Measurements from ENCODE around the gene ZBTB17. TPM values are rescaled to one million over a fixed set of nuclear protein-coding genes. Genes with fewer than 3 reads are reported as not detected.

The ZBTB17 gene
- total and polyA plus RNA-seq, 2 of the 8 experiments (the other 6 are each of a cell fraction or from before 2014, with no cell fraction given): 24.7 to 36.2 TPM

DNA sequence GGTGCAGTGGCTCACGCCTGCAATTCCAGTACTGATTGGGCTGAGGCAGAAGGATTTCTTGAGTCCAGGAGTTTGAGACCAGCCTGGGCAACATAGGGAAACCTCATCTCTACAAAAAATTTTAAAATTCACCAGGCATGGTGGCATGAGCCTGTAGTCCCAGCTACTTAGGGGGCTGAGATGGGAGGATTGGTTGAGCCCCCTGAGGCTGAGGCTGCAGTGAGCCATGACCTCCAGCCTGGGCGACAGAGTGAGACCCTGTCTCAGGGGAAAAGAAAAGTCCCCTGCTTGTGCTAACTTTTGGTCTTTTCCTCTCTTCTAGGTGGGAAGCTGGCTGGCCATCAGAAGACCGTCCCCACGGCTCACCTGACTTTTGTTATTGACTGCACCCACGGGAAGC lies 29.7 kb upstream of the ZBTB17 start:
- CTCF ChIA-PET (ENCODE audit: partially characterized antibody): interaction anchor here (1.0 to 8.9 kb wide), 6 partner anchors 10 to 167 kb away, joined by 3 to 74 read pairs (median 9); partner anchors contain the start of genes CLCNKA and HSPB7
- FAIRE-seq (no peak), DNase-seq (ENCODE audit: low read depth in 1 of 2, low spot score in 2 of 2) (no peak)
- TF ChIP-seq MAX (IDR thresholded peaks at IDR 0.05) (no peak), RAD21 (IDR thresholded peaks at IDR 0.05 in 1 of 2, conservative IDR thresholded peaks at IDR 0.05 in 1 of 2; ENCODE audit: low read depth in 2 of 2, low read length in 2 of 2) (no peak), RXRA (IDR thresholded peaks at IDR 0.05; ENCODE audit: insufficient read depth, low read depth, low read length) (no peak), USF2 (IDR thresholded peaks at IDR 0.05; ENCODE audit: low read length) (no peak), SUZ12 (IDR thresholded peaks at IDR 0.05; ENCODE audit: low read length) (no peak), CTCF (IDR thresholded peaks at IDR 0.05; ENCODE audit: control extremely low read depth in 1 of 3, insufficient read depth in 1 of 3, low read depth in 1 of 3, low read length in 3 of 3) (no peak), MAFK (IDR thresholded peaks at IDR 0.05; ENCODE audit: low read depth, low read length) (no peak), SIX5 (IDR thresholded peaks at IDR 0.05; ENCODE audit: low read depth, low read length) (no peak), POLR2A (IDR thresholded peaks at IDR 0.05; ENCODE audit: control extremely low read depth in 1 of 2, low read depth in 2 of 2, low read length in 2 of 2) (no peak), SIRT6 (IDR thresholded peaks at IDR 0.05; ENCODE audit: low read length) (no peak)

More for the DNA sequence above, 29.7 kb upstream of the ZBTB17 start:
- Histone ChIP-seq H2BK20ac (ENCODE audit: low read length) (no peak overlapping the region), H3K18ac (ENCODE audit: extremely low read depth, low read length) (no peak overlapping the region), H2AK5ac (ENCODE audit: low read depth, low read length) (no peak overlapping the region), H3K36me3 (ENCODE audit: control insufficient read depth in 2 of 4, insufficient read depth in 4 of 4, low read length in 3 of 4) (no peaks in the 10 kb centered on the region), H4K8ac (ENCODE audit: extremely low read depth, insufficient read depth, low read length) (no peak overlapping the region), H4K91ac (replicated peaks; ENCODE audit: insufficient read length, low read length) (no peak overlapping the region), H3K4me3 (ENCODE audit: extremely low read depth in 1 of 4, insufficient read depth in 2 of 4, low read depth in 3 of 4, low read length in 4 of 4) (no peak overlapping the region), H4K20me1 (replicated peaks in 1 of 2; ENCODE audit: control insufficient read depth in 1 of 2, insufficient read depth in 2 of 2, low read length in 2 of 2) (no peaks in the 10 kb centered on the region), H4K5ac (ENCODE audit: insufficient read length, low read depth, low read length) (no peak overlapping the region), H2BK12ac (ENCODE audit: low read depth, low read length) (no peak overlapping the region), H2BK5ac (ENCODE audit: low read depth, low read length) (no peak overlapping the region), H3K79me1 (ENCODE audit: low read depth, low read length) (no peaks in the 10 kb centered on the region), H3K4me1 (replicated peaks in 1 of 4; ENCODE audit: control insufficient read depth in 3 of 4, insufficient read depth in 4 of 4, low read length in 3 of 4) (0 out of 7 replicates have a peak, but pooled peaks cover 0 to 3% (median 1%) of the 10 kb centered on the region in 4 experiments), H3K27ac (ENCODE audit: low read depth, low read length) (no peak overlapping the region), H3K23ac (ENCODE audit: insufficient read length) (no peak overlapping the region), H3K4me2 (ENCODE audit: insufficient read depth in 1 of 2, low read depth in 2 of 2, low read length in 2 of 2) (no peak overlapping the region), H3K27me3 (replicated peaks in 1 of 4; ENCODE audit: control insufficient read depth in 3 of 4, extremely low read depth in 1 of 4, insufficient read depth in 3 of 4, low read length in 3 of 4) (no peaks in the 10 kb centered on the region; a peak in 1 of 7 replicates), H3K56ac (replicated peaks; ENCODE audit: insufficient read length, low read depth, low read length) (no peak overlapping the region), H3K4ac (replicated peaks; ENCODE audit: insufficient read length, low read depth, low read length) (no peak overlapping the region), H3K9me3 (ENCODE audit: insufficient read depth in 2 of 2, low read depth in 1 of 2, low read length in 1 of 2) (no peaks in the 10 kb centered on the region), H2AFZ (ENCODE audit: low read length) (no peak overlapping the region), H2BK120ac (replicated peaks; ENCODE audit: low read depth, low read length) (no peak overlapping the region), H3K14ac (ENCODE audit: insufficient read length) (no peak overlapping the region), H3K23me2 (ENCODE audit: low read depth, low read length) (no peaks in the 10 kb centered on the region; the same call in 1 of the 2 replicates), H2BK15ac (ENCODE audit: low read length) (no peak overlapping the region), H3K9ac (replicated peaks in 1 of 4; ENCODE audit: extremely low read depth in 1 of 4, low read depth in 3 of 4, low read length in 3 of 4) (no peak overlapping the region), H3K79me2 (ENCODE audit: control insufficient read depth in 1 of 2, insufficient read depth in 2 of 2, low read length in 2 of 2) (no peaks in the 10 kb centered on the region)
- POLR2A ChIA-PET (ENCODE audit: partially characterized antibody): interaction anchor here (0.6 kb wide), 1 partner anchor 118 kb away, joined by 3 read pairs; no protein-coding TSS in a partner anchor
- 88% methylated on average over 5 of the region's 5 CpGs; no CpG with 5 or more reads in 1 of the 2 experiments for WGBS, 2 experiments (ENCODE audit: extremely low coverage in 1 of 2, insufficient coverage in 1 of 2, insufficient read length in 1 of 2, insufficient replicate concordance in 2 of 2, low coverage in 1 of 2, low lambda C conversion rate in 2 of 2, missing lambda C conversion rate in 1 of 2)

All from H1 (cell line).